HepG2 (cell line): ENCODE results near the gene RAB22A. TPM values are rescaled to one million over a fixed set of nuclear protein-coding genes. Genes with fewer than 3 reads are reported as not detected.
A peak's percentile ranks its signal among the peaks of the same experiment; 100 is the strongest.

ENCODE experiments used
- DNMT1 ChIP-seq: sonication (generic); formaldehyde crosslinking; IDR thresholded peaks from 2 replicates; pipeline ENCODE4 v1.5.1; 2020; ENCODE audit warnings: mild to moderate bottlenecking, missing genetic modification reagents
- DR1 ChIP-seq: sonication (generic); formaldehyde crosslinking; IDR thresholded peaks from 2 replicates; pipeline ENCODE4 v1.8.0; 2021; ENCODE audit warnings: mild to moderate bottlenecking, missing genetic modification reagents, inconsistent platforms
- NCOA1 ChIP-seq: sonication (generic); formaldehyde crosslinking; IDR thresholded peaks from 2 replicates; pipeline ENCODE4 v1.9.0; 2021; ENCODE audit warnings: missing genetic modification reagents
- RORA ChIP-seq: sonication (generic); formaldehyde crosslinking; IDR thresholded peaks from 2 replicates; pipeline ENCODE4 v1.5.0; 2020; ENCODE audit warnings: mild to moderate bottlenecking, missing genetic modification reagents, moderate library complexity
- SALL1 ChIP-seq: sonication (generic); formaldehyde crosslinking; IDR thresholded peaks from 2 replicates; pipeline ENCODE4 v1.8.0; 2022; ENCODE audit warnings: mild to moderate bottlenecking, missing genetic modification reagents
- SMAD1 ChIP-seq: sonication (generic); formaldehyde crosslinking; IDR thresholded peaks from 2 replicates; pipeline ENCODE4 v1.4.0; 2020; ENCODE audit warnings: missing genetic modification reagents, low read depth, mild to moderate bottlenecking, borderline replicate concordance
- polyA plus RNA-seq, 8 experiments: library from polyadenylated mRNA; depleted of rRNA in 3 of 8; stranded (reverse) in 7 of 8; unstranded in 1 of 8; fragments of >200 nt; fragmentation: Illumina TruSeq in 4 of 8; extraction: Trizol in 4 of 8; gene quantifications; 2 replicates each; pipeline versions ENCODE4 v1.2.1 to v1.2.3, GENCODE V29; 2011 to 2016; ENCODE audit warnings: low read depth in 4 of 8, missing spikeins in 1 of 8, mixed read lengths in 1 of 8; ENCODE audit not compliant: insufficient read depth in 1 of 8
- total RNA-seq, 5 experiments: library from RNA; depleted of rRNA; stranded (reverse); fragments of >200 nt; fragmentation: Illumina TruSeq; extraction: Trizol; gene quantifications; 2 replicates each; pipeline ENCODE4 v1.2.3, GENCODE V29; 2016; ENCODE audit warnings: low read depth in 1 of 5
- TF ChIP-seq, protein P1 (sequence below), 2 experiments: sonication (generic) in 1 of 2; formaldehyde crosslinking in 1 of 2; IDR thresholded peaks; 2 replicates each; pipeline versions ENCODE4 v1.6.1 to v1.9.0; 2014 to 2022; ENCODE audit warnings: antibody characterized with exemption in 1 of 2, borderline replicate concordance in 1 of 2, inconsistent platforms in 1 of 2, low read depth in 1 of 2, missing genetic modification reagents in 1 of 2
- TF ChIP-seq, protein P2 (sequence below): fragments of 450-650 bp; IDR thresholded peaks from 2 replicates; pipeline ENCODE4 v1.6.1; 2017; ENCODE audit warnings: mild to moderate bottlenecking
- TF ChIP-seq, protein P3 (sequence below), 2 experiments: fragments of 450-650 bp in 1 of 2; sonication (generic) in 1 of 2; formaldehyde crosslinking in 1 of 2; IDR thresholded peaks; 2 replicates each; pipeline versions ENCODE4 v1.6.1 to v1.8.0; 2016 to 2022; ENCODE audit warnings: antibody characterized with exemption in 1 of 2, mild to moderate bottlenecking in 1 of 2, missing genetic modification reagents in 1 of 2

RAB22A gene
- total and polyA plus RNA-seq, 2 of the 13 experiments (the other 11 are each of a cell fraction or from before 2014, with no cell fraction given): 10.7 to 11.2 TPM

DNA sequence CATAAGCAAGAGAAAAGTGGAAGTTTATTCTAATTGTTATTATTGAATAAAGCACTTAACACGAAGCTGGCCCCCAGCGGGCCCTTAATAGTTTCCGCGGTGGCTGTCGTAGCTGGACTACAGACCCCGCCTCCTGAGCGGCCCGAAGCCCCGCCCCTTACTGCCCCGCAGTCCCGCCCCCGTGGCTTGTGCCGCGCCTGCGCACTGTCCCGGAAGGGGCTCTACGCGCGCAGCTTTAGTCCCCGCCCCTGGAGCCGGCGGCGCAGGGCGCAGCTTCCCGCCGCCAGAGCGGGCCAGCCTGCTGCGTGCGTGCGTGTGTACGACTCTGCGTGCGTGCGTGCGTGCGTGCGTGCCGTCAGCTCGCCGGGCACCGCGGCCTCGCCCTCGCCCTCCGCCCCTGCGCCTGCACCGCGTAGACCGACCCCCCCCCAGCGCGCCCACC is 79.4 kb downstream of the RAB22A start, which contains the start of gene VAPB (continued):
- TF ChIP-seq, protein P1, sequence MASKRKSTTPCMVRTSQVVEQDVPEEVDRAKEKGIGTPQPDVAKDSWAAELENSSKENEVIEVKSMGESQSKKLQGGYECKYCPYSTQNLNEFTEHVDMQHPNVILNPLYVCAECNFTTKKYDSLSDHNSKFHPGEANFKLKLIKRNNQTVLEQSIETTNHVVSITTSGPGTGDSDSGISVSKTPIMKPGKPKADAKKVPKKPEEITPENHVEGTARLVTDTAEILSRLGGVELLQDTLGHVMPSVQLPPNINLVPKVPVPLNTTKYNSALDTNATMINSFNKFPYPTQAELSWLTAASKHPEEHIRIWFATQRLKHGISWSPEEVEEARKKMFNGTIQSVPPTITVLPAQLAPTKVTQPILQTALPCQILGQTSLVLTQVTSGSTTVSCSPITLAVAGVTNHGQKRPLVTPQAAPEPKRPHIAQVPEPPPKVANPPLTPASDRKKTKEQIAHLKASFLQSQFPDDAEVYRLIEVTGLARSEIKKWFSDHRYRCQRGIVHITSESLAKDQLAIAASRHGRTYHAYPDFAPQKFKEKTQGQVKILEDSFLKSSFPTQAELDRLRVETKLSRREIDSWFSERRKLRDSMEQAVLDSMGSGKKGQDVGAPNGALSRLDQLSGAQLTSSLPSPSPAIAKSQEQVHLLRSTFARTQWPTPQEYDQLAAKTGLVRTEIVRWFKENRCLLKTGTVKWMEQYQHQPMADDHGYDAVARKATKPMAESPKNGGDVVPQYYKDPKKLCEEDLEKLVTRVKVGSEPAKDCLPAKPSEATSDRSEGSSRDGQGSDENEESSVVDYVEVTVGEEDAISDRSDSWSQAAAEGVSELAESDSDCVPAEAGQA (IDR thresholded peaks at IDR 0.05; ENCODE audit: low read depth): peak; percentile 61; the same call in 1 of the 2 replicates
- TF ChIP-seq, protein P1 (CRISPR knock-in tag; IDR thresholded peaks at IDR 0.05; ENCODE audit: borderline replicate concordance): no peak
- TF ChIP-seq, protein P2, sequence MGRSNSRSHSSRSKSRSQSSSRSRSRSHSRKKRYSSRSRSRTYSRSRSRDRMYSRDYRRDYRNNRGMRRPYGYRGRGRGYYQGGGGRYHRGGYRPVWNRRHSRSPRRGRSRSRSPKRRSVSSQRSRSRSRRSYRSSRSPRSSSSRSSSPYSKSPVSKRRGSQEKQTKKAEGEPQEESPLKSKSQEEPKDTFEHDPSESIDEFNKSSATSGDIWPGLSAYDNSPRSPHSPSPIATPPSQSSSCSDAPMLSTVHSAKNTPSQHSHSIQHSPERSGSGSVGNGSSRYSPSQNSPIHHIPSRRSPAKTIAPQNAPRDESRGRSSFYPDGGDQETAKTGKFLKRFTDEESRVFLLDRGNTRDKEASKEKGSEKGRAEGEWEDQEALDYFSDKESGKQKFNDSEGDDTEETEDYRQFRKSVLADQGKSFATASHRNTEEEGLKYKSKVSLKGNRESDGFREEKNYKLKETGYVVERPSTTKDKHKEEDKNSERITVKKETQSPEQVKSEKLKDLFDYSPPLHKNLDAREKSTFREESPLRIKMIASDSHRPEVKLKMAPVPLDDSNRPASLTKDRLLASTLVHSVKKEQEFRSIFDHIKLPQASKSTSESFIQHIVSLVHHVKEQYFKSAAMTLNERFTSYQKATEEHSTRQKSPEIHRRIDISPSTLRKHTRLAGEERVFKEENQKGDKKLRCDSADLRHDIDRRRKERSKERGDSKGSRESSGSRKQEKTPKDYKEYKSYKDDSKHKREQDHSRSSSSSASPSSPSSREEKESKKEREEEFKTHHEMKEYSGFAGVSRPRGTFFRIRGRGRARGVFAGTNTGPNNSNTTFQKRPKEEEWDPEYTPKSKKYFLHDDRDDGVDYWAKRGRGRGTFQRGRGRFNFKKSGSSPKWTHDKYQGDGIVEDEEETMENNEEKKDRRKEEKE: no peak
- TF ChIP-seq RORA (CRISPR knock-in tag): no peak
- peak; percentile 82; the same call in 1 of the 2 replicates for TF ChIP-seq DNMT1 (CRISPR knock-in tag)
- TF ChIP-seq NCOA1 (CRISPR knock-in tag): no peak
- peak; percentile 92 for TF ChIP-seq DR1
- peak; percentile 91 for TF ChIP-seq SALL1 (CRISPR knock-in tag)
- peak; percentile 84; the same call in 1 of the 2 replicates for TF ChIP-seq SMAD1 (CRISPR knock-in tag)
- TF ChIP-seq, protein P3, sequence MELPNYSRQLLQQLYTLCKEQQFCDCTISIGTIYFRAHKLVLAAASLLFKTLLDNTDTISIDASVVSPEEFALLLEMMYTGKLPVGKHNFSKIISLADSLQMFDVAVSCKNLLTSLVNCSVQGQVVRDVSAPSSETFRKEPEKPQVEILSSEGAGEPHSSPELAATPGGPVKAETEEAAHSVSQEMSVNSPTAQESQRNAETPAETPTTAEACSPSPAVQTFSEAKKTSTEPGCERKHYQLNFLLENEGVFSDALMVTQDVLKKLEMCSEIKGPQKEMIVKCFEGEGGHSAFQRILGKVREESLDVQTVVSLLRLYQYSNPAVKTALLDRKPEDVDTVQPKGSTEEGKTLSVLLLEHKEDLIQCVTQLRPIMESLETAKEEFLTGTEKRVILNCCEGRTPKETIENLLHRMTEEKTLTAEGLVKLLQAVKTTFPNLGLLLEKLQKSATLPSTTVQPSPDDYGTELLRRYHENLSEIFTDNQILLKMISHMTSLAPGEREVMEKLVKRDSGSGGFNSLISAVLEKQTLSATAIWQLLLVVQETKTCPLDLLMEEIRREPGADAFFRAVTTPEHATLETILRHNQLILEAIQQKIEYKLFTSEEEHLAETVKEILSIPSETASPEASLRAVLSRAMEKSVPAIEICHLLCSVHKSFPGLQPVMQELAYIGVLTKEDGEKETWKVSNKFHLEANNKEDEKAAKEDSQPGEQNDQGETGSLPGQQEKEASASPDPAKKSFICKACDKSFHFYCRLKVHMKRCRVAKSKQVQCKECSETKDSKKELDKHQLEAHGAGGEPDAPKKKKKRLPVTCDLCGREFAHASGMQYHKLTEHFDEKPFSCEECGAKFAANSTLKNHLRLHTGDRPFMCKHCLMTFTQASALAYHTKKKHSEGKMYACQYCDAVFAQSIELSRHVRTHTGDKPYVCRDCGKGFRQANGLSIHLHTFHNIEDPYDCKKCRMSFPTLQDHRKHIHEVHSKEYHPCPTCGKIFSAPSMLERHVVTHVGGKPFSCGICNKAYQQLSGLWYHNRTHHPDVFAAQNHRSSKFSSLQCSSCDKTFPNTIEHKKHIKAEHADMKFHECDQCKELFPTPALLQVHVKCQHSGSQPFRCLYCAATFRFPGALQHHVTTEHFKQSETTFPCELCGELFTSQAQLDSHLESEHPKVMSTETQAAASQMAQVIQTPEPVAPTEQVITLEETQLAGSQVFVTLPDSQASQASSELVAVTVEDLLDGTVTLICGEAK (IDR thresholded peaks at IDR 0.05): no peak
- TF ChIP-seq, protein P3 (CRISPR knock-in tag; IDR thresholded peaks at IDR 0.05): peak; percentile 48
